NB4 (cell line): ENCODE measurements around the gene NCOA7.

Experiments
- CTCF ChIP-seq: IDR thresholded peaks from one replicate; pipeline ENCODE4 v1.5.1; 2012; ENCODE audit warnings: low read depth, low read length
- MYC ChIP-seq: IDR thresholded peaks from 2 replicates; pipeline ENCODE4 v1.6.1; 2011; ENCODE audit warnings: low read depth, low read length

GRCh38 chr6:125906158-125906998 is 115.6 kb downstream of the NCOA7 start:
- TF ChIP-seq CTCF: peak; percentile 99
- no peak for TF ChIP-seq MYC
